Activated CD8-positive, alpha-beta T cell treated with anti-CD3 and anti-CD28 coated beads for 36 hours (primary cell): ENCODE data around the gene FAM78A. TPM values are rescaled to one million over a fixed set of nuclear protein-coding genes. Genes with fewer than 3 reads are reported as not detected.

Experiments
- ATAC-seq: fragments of 200-7000 bp; cut with Tn5 transposase; one replicate; pipeline ENCODE4 v1.10.0; 2021; ENCODE audit warnings: mild to moderate bottlenecking, moderate library complexity
- CTCF ChIA-PET: fragments of 350-600 bp; sonication (Branson Sonifier 250); formaldehyde crosslinking; loops from one replicate; lab custom pipeline; 2021; ENCODE audit warnings: antibody characterized with exemption; lab: Charles Lee
- POLR2A ChIA-PET: fragments of 350-600 bp; sonication (Branson Sonifier 250); formaldehyde crosslinking; loops from one replicate; lab custom pipeline; 2021; ENCODE audit warnings: antibody characterized with exemption; lab: Charles Lee
- DNase-seq: peaks from one replicate; pipeline ENCODE4 v3.0.0-alpha.2; 2020
- H3K27ac Mint-ChIP-seq: one replicate; pipeline ENCODE4 v1.8.0; 2021; ENCODE audit warnings: mild to moderate bottlenecking, mixed read lengths
- H3K27me3 Mint-ChIP-seq: one replicate; pipeline ENCODE4 v1.8.0; 2021; ENCODE audit warnings: mixed read lengths
- H3K36me3 Mint-ChIP-seq: one replicate; pipeline ENCODE4 v1.8.0; 2021; ENCODE audit warnings: low read depth, mixed read lengths
- H3K4me1 Mint-ChIP-seq: one replicate; pipeline ENCODE4 v1.8.0; 2021; ENCODE audit warnings: low read depth, mixed read lengths
- H3K4me3 Mint-ChIP-seq: one replicate; pipeline ENCODE4 v1.8.0; 2021; ENCODE audit warnings: mild to moderate bottlenecking, moderate library complexity, mixed read lengths
- H3K9me3 Mint-ChIP-seq: one replicate; pipeline ENCODE4 v1.8.0; 2021; ENCODE audit warnings: mixed read lengths
- CTCF ChIP-seq: fragments of 200-600 bp; IDR thresholded peaks from one replicate; pipeline ENCODE4 v1.8.0; 2022; ENCODE audit warnings: antibody characterized with exemption, mild to moderate bottlenecking
- intact Hi-C: fragments of 100-400 bp; cut with micrococcal nuclease; formaldehyde crosslinking; loops from one replicate; pipeline ENCODE4 v1.10.0; 2022
- total RNA-seq, 2 experiments: library from RNA; stranded (reverse); gene quantifications; one replicate each; pipeline ENCODE4 v1.2.3, GENCODE V29; 2021

The FAM78A gene
- total RNA-seq, 2 experiments from 2014 or later: 36.2 to 39.8 TPM

GRCh38 chr9:131260751-131261452, 15.4 kb downstream of the FAM78A start:
- intact Hi-C loops: no loop called here
- TF ChIP-seq CTCF: no peak
- no peaks in the 10 kb centered on the region for H3K27me3 Mint-ChIP-seq
- peaks cover 42% of the 10 kb centered on the region for H3K36me3 Mint-ChIP-seq
- peak overlapping the region; percentile 71 for H3K27ac Mint-ChIP-seq
- no peak overlapping the region for H3K4me3 Mint-ChIP-seq
- ChIA-PET POLR2A (interaction anchor here (0.7 to 11.5 kb wide), 4 partner anchors 9 to 116 kb away, joined by 3 to 310 read pairs (median 4); partner anchors contain the start of gene FAM78A), CTCF (no interaction called here)
- ATAC-seq (no peak), DNase-seq (no peak)
- peaks cover 55% of the 10 kb centered on the region for H3K4me1 Mint-ChIP-seq
- no peaks in the 10 kb centered on the region for H3K9me3 Mint-ChIP-seq

GRCh38 chr9:131259916-131260597, 16.3 kb downstream of the FAM78A start:
- intact Hi-C loops: loop anchor here (10.0 kb wide), 1 partner anchor 475 kb away; no protein-coding TSS in a partner anchor
- ChIA-PET CTCF (no interaction called here), POLR2A (interaction anchor here (11.5 kb wide), 1 partner anchor 10 kb away, joined by 310 read pairs; the partner anchor contains the start of gene FAM78A)
- no peaks in the 10 kb centered on the region for H3K9me3 Mint-ChIP-seq
- H3K4me1 Mint-ChIP-seq: peaks cover 52% of the 10 kb centered on the region
- DNase-seq (no peak), ATAC-seq (no peak)
- no peaks in the 10 kb centered on the region for H3K27me3 Mint-ChIP-seq
- H3K36me3 Mint-ChIP-seq: peaks cover 43% of the 10 kb centered on the region
- no peak overlapping the region for H3K4me3 Mint-ChIP-seq
- peak overlapping the region; percentile 71 for H3K27ac Mint-ChIP-seq
- TF ChIP-seq CTCF: no peak

- no peak for DNase-seq
- Mint-ChIP-seq H3K4me3 (no peak overlapping the region), H3K36me3 (peaks cover 38% of the 10 kb centered on the region), H3K4me1 (peaks cover 52% of the 10 kb centered on the region), H3K27me3 (no peaks in the 10 kb centered on the region), H3K9me3 (no peaks in the 10 kb centered on the region), H3K27ac (peak overlapping the region; percentile 52)
- no peak for ATAC-seq
- CTCF ChIA-PET: interaction anchor here (1.4 kb wide), 1 partner anchor 12 kb away, joined by 3 read pairs; no protein-coding TSS in a partner anchor
- POLR2A ChIA-PET: interaction anchor here (0.6 to 11.5 kb wide), 3 partner anchors 11 to 133 kb away, joined by 3 to 310 read pairs (median 3); partner anchors contain the start of gene FAM78A
- intact Hi-C loops: loop anchor here (10.0 kb wide), 1 partner anchor 475 kb away; no protein-coding TSS in a partner anchor
- TF ChIP-seq CTCF: no peak
These were observed 16.8 kb downstream of the FAM78A start for GRCh38 chr9:131259432-131259898.

GRCh38 chr9:131258698-131259431, 17.4 kb downstream of the FAM78A start:
- peaks cover 52% of the 10 kb centered on the region for H3K4me1 Mint-ChIP-seq
- intact Hi-C loops: loop anchor here (10.0 kb wide), 1 partner anchor 476 kb away; no protein-coding TSS in a partner anchor

More at GRCh38 chr9:131258698-131259431, 17.4 kb downstream of the FAM78A start:
- POLR2A ChIA-PET: interaction anchor here (0.6 to 11.5 kb wide), 3 partner anchors 11 to 134 kb away, joined by 3 to 310 read pairs (median 3); partner anchors contain the start of gene FAM78A
- no peak for DNase-seq
- no peak for TF ChIP-seq CTCF
- peaks cover 33% of the 10 kb centered on the region for H3K36me3 Mint-ChIP-seq
- no peak overlapping the region for H3K4me3 Mint-ChIP-seq
- H3K27me3 Mint-ChIP-seq: no peaks in the 10 kb centered on the region
- no peak for ATAC-seq
- no peaks in the 10 kb centered on the region for H3K9me3 Mint-ChIP-seq
- H3K27ac Mint-ChIP-seq: no peak overlapping the region
- CTCF ChIA-PET: interaction anchor here (1.4 to 5.2 kb wide), 2 partner anchors 11 kb away, joined by 3 to 29 read pairs; no protein-coding TSS in a partner anchor
